B cell (primary cell): Measurements from ENCODE around the gene IQCC.

Source experiments
- CTCF ChIP-seq: fragments of 200-600 bp; IDR thresholded peaks from one replicate; pipeline ENCODE4 v1.8.0; 2022; ENCODE audit warnings: antibody characterized with exemption, mild to moderate bottlenecking
- EZH2 ChIP-seq: IDR thresholded peaks from 2 replicates; pipeline ENCODE4 v1.6.1; 2012; ENCODE audit warnings: borderline replicate concordance, low read depth, mild to moderate bottlenecking, moderate library complexity, low read length; ENCODE audit not compliant: insufficient read depth, poor library complexity, severe bottlenecking

GRCh38 chr1:32224285-32224684 lies 18.8 kb downstream of the IQCC start:
- TF ChIP-seq CTCF (no peak), EZH2 (no peak)
